KMS-11 (cell line): ENCODE measurements around the gene UPF2.

Experiments
- H2AFZ ChIP-seq: fragments of 200-600 bp; sonication (generic); 2 replicates; pipeline ENCODE4 v1.6.1; 2016; ENCODE audit warnings: antibody characterized with exemption, mixed run types, low read depth
- H3K27ac ChIP-seq: fragments of 200-600 bp; sonication (generic); 2 replicates; pipeline ENCODE4 v1.6.1; 2016; ENCODE audit warnings: mild to moderate bottlenecking, mixed run types
- H3K27me3 ChIP-seq: fragments of 200-600 bp; sonication (generic); 2 replicates; pipeline ENCODE4 v1.6.1; 2017; ENCODE audit warnings: mild to moderate bottlenecking, low read depth, mixed run types, moderate library complexity; ENCODE audit not compliant: insufficient read depth
- H3K36me3 ChIP-seq: fragments of 200-600 bp; sonication (generic); 2 replicates; pipeline ENCODE4 v1.6.1; 2017; ENCODE audit warnings: mild to moderate bottlenecking, mixed run types; ENCODE audit not compliant: insufficient read depth
- H3K4me1 ChIP-seq: fragments of 200-600 bp; sonication (generic); 2 replicates; pipeline ENCODE4 v1.6.1; 2016; ENCODE audit warnings: mild to moderate bottlenecking, low read depth, mixed run types; ENCODE audit not compliant: poor library complexity, severe bottlenecking
- H3K4me2 ChIP-seq: fragments of 200-600 bp; sonication (generic); 2 replicates; pipeline ENCODE4 v1.7.0; 2016; ENCODE audit warnings: mild to moderate bottlenecking, mixed run types
- H3K4me3 ChIP-seq: fragments of 200-600 bp; sonication (generic); IDR thresholded peaks from 2 replicates; pipeline ENCODE4 v1.6.1; 2017; ENCODE audit warnings: low read depth, low read length, mixed read lengths; ENCODE audit not compliant: insufficient read depth
- H3K79me2 ChIP-seq: fragments of 200-600 bp; sonication (generic); 2 replicates; pipeline ENCODE4 v1.6.1; 2016; ENCODE audit warnings: low read depth, mixed run types; ENCODE audit not compliant: insufficient read depth
- H3K9ac ChIP-seq: fragments of 200-600 bp; sonication (generic); 2 replicates; pipeline ENCODE4 v1.6.1; 2016; ENCODE audit warnings: mild to moderate bottlenecking, mixed run types
- H4K20me1 ChIP-seq: fragments of 200-600 bp; sonication (generic); 2 replicates; pipeline ENCODE4 v1.6.1; 2016; ENCODE audit warnings: mild to moderate bottlenecking, mixed run types; ENCODE audit not compliant: insufficient read depth
- TF ChIP-seq, protein P1 (sequence below): fragments of 200-600 bp; sonication (generic); conservative IDR thresholded peaks from 2 replicates; pipeline ENCODE4 v1.6.1; 2017; ENCODE audit warnings: low read depth, mild to moderate bottlenecking, antibody characterized with exemption, low read length, moderate library complexity, mixed read lengths

Gene UPF2

GRCh38 chr10:11909618-11910017, 133.0 kb downstream of the UPF2 start:
- no peak overlapping the region for H3K9ac ChIP-seq
- no peaks in the 10 kb centered on the region for H3K27me3 ChIP-seq
- no peak overlapping the region for H3K4me2 ChIP-seq
- H2AFZ ChIP-seq: no peak overlapping the region
- no peaks in the 10 kb centered on the region for H3K4me1 ChIP-seq
- no peaks in the 10 kb centered on the region for H3K79me2 ChIP-seq
- no peaks in the 10 kb centered on the region for H3K36me3 ChIP-seq
- H3K4me3 ChIP-seq: no peak overlapping the region
- H4K20me1 ChIP-seq: no peaks in the 10 kb centered on the region
- TF ChIP-seq, protein P1, sequence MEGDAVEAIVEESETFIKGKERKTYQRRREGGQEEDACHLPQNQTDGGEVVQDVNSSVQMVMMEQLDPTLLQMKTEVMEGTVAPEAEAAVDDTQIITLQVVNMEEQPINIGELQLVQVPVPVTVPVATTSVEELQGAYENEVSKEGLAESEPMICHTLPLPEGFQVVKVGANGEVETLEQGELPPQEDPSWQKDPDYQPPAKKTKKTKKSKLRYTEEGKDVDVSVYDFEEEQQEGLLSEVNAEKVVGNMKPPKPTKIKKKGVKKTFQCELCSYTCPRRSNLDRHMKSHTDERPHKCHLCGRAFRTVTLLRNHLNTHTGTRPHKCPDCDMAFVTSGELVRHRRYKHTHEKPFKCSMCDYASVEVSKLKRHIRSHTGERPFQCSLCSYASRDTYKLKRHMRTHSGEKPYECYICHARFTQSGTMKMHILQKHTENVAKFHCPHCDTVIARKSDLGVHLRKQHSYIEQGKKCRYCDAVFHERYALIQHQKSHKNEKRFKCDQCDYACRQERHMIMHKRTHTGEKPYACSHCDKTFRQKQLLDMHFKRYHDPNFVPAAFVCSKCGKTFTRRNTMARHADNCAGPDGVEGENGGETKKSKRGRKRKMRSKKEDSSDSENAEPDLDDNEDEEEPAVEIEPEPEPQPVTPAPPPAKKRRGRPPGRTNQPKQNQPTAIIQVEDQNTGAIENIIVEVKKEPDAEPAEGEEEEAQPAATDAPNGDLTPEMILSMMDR: no peak
- no peak overlapping the region for H3K27ac ChIP-seq

DNA sequence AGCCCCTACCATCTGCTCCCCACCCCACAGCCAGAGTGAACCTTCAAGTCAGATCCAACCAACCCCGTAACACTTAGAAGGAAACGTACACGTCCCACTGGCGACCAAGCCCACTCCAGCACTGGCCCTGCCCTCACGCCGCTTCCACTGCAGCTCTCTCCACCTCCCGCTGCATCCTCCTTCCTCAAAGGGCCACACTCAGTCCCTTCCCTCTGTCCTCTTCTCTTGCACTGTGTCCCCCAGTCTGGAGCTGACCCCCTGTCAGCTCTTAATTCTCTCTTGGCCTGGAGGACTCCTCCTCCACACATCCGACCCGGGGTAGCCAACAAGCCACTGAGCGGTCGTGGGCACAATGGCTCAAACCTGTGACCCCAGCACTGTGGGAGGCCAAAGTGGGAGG, 133.6 kb downstream of the UPF2 start:
- Histone ChIP-seq H3K9ac (no peak overlapping the region), H3K27ac (no peak overlapping the region), H4K20me1 (no peaks in the 10 kb centered on the region), H3K27me3 (no peaks in the 10 kb centered on the region), H3K4me1 (no peaks in the 10 kb centered on the region), H3K79me2 (no peaks in the 10 kb centered on the region), H3K4me3 (no peak overlapping the region), H3K4me2 (no peak overlapping the region), H2AFZ (no peak overlapping the region), H3K36me3 (no peaks in the 10 kb centered on the region)
- TF ChIP-seq, protein P1: no peak

DNA sequence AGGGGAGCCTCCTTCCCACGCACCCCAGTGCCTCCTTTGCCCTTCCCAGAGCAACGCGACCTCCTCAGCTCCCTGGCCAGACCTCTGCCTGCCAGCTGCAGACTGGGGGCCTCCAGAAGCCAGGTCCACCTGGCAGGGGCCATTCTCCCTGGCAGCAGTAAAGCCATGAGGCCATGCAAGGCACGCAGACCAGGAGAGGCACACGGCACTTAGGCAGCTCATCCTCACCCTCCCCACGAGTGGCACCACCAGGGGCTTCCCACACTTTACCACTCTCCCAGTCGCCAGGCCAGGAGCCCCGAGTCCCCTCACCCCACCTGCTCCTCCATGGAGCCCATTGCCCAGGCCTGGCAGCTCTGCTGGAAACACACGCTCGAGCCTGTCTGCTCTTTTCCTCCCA, 134.1 kb downstream of the UPF2 start:
- H2AFZ ChIP-seq: no peak overlapping the region

GRCh38 chr10:11907914-11908313, 134.7 kb downstream of the UPF2 start:
- H3K4me3 ChIP-seq: no peak overlapping the region
- H4K20me1 ChIP-seq: no peaks in the 10 kb centered on the region
- no peaks in the 10 kb centered on the region for H3K4me1 ChIP-seq
- H3K27me3 ChIP-seq: no peaks in the 10 kb centered on the region
- no peak overlapping the region for H3K4me2 ChIP-seq
- TF ChIP-seq, protein P1: no peak
- H3K9ac ChIP-seq: no peak overlapping the region
- H3K79me2 ChIP-seq: no peaks in the 10 kb centered on the region
- no peaks in the 10 kb centered on the region for H3K36me3 ChIP-seq
- no peak overlapping the region for H3K27ac ChIP-seq
- H2AFZ ChIP-seq: no peak overlapping the region

More for the DNA sequence above, 134.1 kb downstream of the UPF2 start:
- no peaks in the 10 kb centered on the region for H3K36me3 ChIP-seq
- H3K79me2 ChIP-seq: no peaks in the 10 kb centered on the region
- no peaks in the 10 kb centered on the region for H3K4me1 ChIP-seq
- no peak overlapping the region for H3K9ac ChIP-seq
- no peak overlapping the region for H3K4me2 ChIP-seq
- no peaks in the 10 kb centered on the region for H3K27me3 ChIP-seq
- no peak overlapping the region for H3K27ac ChIP-seq
- no peak overlapping the region for H3K4me3 ChIP-seq
- no peaks in the 10 kb centered on the region for H4K20me1 ChIP-seq
- TF ChIP-seq, protein P1: no peak
